Measurements from ENCODE around the gene CCT3.

CCT3 gene

DNA sequence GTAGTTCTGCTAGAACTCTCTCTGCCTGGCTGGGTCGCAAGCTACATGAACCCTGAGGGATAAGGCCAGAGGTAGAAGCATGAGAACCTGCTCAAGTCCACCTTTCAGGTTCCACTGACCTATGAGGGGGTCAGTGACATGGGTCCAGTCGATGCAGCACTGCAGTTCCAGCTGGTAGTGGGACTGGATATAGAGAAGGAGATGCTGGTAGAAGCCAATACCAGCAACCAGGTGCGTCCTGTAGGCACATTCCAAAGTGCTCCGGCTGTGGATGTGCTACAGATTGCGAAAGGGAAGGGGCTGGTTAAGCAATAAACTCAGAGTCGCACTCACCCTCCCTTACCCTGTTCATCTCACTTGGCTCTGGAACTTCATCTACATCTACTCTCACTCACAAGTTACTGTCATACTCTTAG is 61.1 kb downstream of the CCT3 start:
- DNase-seq: peak; percentile 34 to 38

DNA sequence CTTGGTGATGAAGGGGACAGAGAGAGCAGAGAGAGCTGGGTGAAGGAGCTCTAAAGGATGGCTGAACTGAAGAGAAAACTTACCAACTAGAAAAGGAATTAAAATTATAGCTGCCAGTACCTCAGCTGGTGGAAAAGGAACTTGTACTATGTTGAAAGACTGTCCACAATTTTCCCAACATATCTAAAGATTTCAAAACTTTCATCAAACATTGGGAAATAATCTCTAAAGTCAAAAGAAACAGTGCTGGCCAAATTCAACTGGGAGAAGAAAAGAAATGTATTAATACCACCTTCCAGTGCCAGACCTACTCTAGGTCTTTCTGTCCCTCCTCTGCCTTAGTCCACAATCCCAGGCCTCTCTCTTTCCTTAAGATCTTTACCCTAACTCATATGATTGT is 61.6 kb downstream of the CCT3 start:
- peak; percentile 77 to 82 for DNase-seq

DNA sequence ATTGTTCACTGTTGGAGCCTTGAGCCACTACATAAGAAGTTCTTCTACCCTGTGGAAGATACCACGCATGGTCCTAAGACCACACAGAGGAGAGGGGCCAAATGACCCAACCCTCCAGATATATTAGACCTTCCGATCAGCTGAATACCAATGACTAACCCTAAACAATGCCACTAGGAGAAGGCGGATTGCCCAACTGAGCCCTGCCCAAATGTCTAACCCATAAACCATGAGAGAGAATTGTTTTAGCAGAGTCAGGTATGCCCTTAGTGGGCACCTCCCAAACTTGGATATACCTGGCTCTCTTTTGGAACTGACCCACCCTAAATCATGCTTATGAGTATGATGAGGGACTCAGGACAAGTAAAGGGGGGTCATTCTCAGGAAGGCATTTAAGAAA is 67.8 kb downstream of the CCT3 start:
- no peak for DNase-seq

DNA sequence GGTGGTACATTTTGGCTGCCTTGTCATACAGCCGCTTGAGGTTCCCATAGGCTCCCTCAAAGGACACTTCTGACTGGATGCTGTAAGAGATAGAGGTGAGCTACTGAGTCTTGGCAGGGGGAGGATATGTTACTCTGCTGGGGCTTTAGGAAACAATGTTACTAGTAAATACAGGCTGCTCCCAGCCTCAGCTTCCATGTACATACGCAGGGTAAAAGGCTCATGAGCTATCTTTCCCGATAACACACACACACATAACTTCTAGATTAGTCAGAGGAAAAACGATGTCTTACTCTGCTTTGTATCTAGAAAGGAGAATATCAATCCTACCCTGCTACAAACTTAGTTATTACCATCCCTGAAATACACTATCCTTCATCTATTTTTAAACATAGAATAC is 69.8 kb downstream of the CCT3 start:
- no peak for DNase-seq

DNA sequence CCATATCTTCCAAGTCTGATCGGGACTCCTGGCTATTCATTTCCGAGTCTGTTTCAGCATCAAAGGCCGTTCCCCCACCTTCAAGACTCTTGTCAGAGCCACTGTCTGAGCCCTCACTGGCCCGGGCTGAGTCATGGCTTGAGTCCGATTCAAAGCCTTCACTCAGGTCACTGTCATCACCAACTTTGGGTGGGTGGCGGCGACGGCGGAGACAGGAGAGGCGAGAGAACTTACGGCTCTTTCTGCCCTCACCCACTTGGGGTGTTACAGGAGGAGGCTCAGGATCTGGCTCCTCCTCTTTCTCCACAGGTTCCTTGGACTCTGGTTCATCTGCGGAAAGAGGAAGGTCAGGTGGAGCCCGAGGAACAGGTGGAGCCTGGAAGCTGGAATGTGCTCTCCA is 72.0 kb downstream of the CCT3 start:
- no peak for DNase-seq

DNA sequence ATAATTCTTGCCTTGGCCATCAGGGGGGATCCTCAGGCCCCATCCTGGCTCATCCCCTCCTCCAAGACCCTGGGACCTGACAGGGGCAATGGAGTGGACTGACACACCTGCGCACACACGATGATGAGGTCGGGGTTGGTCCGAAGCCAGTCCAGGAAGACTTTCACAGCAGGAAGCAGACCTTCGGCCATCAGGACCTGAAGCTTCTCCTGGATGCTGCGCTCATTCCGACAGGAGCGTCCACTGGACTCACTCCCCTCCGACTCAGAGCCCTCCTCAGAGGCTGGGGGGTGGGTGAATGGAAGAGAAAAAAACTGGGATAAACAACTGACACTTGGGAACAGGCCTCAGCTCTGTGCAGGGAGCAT is 74.8 kb downstream of the CCT3 start:
- DNase-seq: no peak

DNA sequence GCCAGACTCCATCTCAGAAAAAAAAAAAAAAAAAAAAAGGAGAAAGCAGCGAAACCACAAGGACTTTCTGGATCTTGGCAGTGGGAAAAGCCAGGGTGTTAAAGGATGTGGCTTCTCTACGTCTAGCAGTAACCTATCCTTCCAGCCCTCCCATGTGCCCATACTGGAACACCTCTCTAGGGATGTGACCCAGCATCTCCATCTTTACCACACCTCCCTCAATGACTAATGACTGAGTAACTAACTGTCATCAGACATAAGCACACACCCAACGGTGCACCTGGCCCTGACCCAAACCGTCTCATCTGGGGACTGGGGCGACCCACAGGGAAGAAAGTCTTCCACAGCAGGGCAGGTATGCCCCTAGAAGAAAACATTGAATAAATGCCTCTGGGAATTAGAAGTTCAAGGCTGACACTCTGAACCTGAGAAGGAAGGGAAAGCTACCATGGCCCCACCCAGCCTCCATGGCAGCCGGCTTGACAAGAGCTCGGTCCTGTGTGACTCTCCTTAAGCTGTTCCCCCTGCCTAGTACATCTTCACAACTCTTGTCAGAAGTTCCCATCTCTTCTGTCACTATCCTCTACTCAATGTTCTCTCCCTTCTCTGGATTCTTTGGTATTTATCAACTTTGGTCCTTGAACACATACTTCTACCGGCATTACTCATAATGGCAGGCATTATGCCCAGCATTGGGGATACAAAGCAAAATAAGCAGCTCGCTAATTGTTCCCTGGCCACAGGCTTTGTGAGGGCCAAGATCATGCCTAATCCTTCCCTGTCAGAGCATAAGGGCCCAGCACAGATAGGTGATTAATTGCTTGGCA is 75.4 kb downstream of the CCT3 start:
- DNase-seq: no peak

DNA sequence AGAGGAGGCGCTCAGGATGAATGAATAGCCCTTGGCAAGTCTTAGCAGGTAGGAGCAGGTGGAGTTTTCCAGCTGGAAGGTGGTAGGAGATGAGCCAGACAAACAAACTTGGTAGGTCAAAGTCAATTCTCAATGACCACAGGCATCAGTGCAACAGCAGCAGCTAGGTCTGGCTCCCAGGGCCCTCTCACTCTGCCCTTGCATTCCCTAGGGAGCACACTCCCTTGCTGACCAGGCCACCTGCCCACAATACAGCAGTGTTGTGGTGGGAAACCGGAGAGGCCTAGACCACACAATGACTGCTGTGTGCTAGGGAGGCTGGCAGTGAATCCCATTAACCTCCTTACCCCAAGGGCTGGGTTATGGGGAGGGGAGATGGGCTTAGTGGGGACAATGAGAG is 77.2 kb downstream of the CCT3 start:
- no peak for DNase-seq

DNA sequence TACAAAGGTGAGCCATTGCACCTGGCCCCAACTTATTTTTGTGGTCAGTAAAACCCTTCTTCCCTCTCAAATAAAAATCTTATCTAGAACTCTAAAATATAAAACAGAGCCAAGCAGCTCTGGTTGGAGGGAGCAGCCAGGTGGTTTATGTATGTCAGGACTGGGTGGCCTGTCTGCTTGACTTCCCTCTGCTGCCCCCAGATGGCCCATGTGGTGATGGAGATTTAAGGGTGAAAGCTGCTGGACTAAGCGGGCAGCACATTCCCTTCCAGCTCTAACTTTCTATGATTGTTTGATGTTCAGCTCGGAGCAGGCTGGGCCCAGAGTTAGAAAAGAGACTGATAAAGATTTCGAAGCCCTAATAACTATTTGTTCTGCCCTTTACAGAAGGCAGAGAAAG is 78.3 kb downstream of the CCT3 start:
- no peak for DNase-seq

Measured in AML-193 (cell line).